Body of pancreas (tissue), 4 donors: ENCODE results near the gene ATP8A2.

Source experiments
- CTCF ChIP-seq, 7 experiments: fragments of 450-650 bp in 4 of 7; fragments of 200-600 bp in 3 of 7; sonication (generic) in 3 of 7; IDR thresholded peaks; one replicate each; pipeline ENCODE4 v1.5.1; 2016 to 2019; ENCODE audit warnings: antibody characterized with exemption in 7 of 7
- POLR2A ChIP-seq, 3 donors: fragments of 450-650 bp; IDR thresholded peaks; one replicate each; pipeline ENCODE4 v1.6.1; 2016; ENCODE audit warnings: antibody characterized with exemption in 3 of 3, mild to moderate bottlenecking in 2 of 3

GRCh38 chr13:25756912-25757311, 385.1 kb downstream of the ATP8A2 start:
- no peak for TF ChIP-seq CTCF (IDR thresholded peaks at IDR 0.05)
- TF ChIP-seq POLR2A (IDR thresholded peaks at IDR 0.05): no peak
